A549 (cell line): ENCODE measurements around the gene WDR70.
"Not testable (repeated sequence)": the region's sequence is repeated elsewhere in the genome, so short reads cannot be mapped to it uniquely, and the experiment has no call there.

Source experiments
- KDM1A ChIP-seq: fragments of 200-600 bp; sonication (generic); IDR thresholded peaks from 2 replicates; pipeline ENCODE4 v1.6.1; 2016; ENCODE audit warnings: low read depth, mild to moderate bottlenecking
- POLR2A ChIP-seq: IDR thresholded peaks from 2 replicates; pipeline ENCODE4 v1.6.1; 2012; ENCODE audit warnings: mild to moderate bottlenecking, low read length

DNA sequence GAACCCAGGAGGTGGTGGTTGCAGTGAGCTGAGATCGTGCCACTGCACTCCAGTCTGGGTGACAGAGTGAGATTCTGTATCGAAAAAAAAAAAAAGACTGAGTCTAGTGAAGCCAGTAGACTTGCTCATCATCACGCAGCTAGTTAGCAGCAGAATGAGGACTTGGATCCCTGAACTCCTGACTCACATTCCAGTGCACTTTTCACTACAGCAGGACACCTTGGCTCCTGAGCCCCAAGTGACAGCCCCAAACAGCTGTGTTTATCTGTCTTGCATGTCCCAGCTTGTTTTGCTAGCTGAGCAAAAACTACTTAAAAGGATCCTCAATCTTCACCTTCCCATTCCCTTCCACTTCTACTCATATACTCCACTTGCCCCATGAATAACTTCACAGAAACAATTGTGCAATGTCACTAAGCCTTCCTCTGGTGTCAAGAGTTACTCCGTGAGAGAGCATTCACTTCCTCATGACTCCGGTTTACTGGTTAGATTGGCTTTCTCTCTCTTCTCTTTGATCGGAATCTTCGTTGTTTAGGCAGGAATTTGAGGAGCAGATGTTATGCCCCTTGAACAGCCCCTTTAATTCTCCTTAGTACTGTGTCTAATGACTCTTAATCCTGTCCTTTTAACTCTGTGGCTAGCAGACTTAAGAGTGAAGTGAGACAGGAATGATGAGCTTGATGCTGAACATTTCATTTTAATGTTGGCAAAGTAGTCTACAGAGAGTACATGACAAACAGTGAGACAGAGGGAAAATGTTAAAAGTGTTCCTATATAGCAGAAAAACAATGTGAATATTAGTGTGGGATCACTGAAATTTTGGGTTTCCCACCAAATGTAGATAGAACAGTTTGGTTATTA, 84.3 kb downstream of the WDR70 start:
- TF ChIP-seq KDM1A, POLR2A: not testable (repeated sequence)
